NB4 (cell line): ENCODE data around the gene MCF2L.

ENCODE experiments used
- DNase-seq: peaks from one replicate; pipeline ENCODE4 v3.0.0; 2010; ENCODE audit warnings: low read depth
- H3K4me3 ChIP-seq: one replicate; pipeline ENCODE4 v1.5.1; 2011; ENCODE audit warnings: mild to moderate bottlenecking, low read depth, low read length, moderate library complexity
- CTCF ChIP-seq: IDR thresholded peaks from one replicate; pipeline ENCODE4 v1.5.1; 2012; ENCODE audit warnings: low read depth, low read length
- MAX ChIP-seq: IDR thresholded peaks from 2 replicates; pipeline ENCODE4 v1.6.1; 2011; ENCODE audit warnings: low read depth, low read length
- MYC ChIP-seq: IDR thresholded peaks from 2 replicates; pipeline ENCODE4 v1.6.1; 2011; ENCODE audit warnings: low read depth, low read length
- POLR2A ChIP-seq: IDR thresholded peaks from 2 replicates; pipeline ENCODE4 v1.6.1; 2011; ENCODE audit warnings: mild to moderate bottlenecking; ENCODE audit not compliant: insufficient read length; ENCODE audit errors: extremely low read depth

Gene MCF2L

GRCh38 chr13:113022391-113022744, 53.4 kb downstream of the MCF2L start:
- H3K4me3 ChIP-seq: no peak overlapping the region
- no peak for DNase-seq

GRCh38 chr13:113022745-113023574, 53.9 kb downstream of the MCF2L start:
- no peak for TF ChIP-seq POLR2A
- TF ChIP-seq CTCF: no peak
- TF ChIP-seq MAX: no peak
- no peak for TF ChIP-seq MYC
- DNase-seq: no peak
- H3K4me3 ChIP-seq: no peak overlapping the region

More at GRCh38 chr13:113022391-113022744, 53.4 kb downstream of the MCF2L start:
- TF ChIP-seq POLR2A: no peak
- no peak for TF ChIP-seq MAX
- no peak for TF ChIP-seq MYC

GRCh38 chr13:113023694-113024430, 54.8 kb downstream of the MCF2L start:
- no peak for TF ChIP-seq POLR2A
- no peak for TF ChIP-seq MYC
- TF ChIP-seq CTCF: no peak
- no peak for TF ChIP-seq MAX
- DNase-seq: no peak
- H3K4me3 ChIP-seq: no peak overlapping the region

GRCh38 chr13:113024466-113024865, 55.5 kb downstream of the MCF2L start:
- no peak for DNase-seq
- H3K4me3 ChIP-seq: no peak overlapping the region
- no peak for TF ChIP-seq MYC
- TF ChIP-seq POLR2A: no peak
- TF ChIP-seq MAX: no peak
- TF ChIP-seq CTCF: no peak

DNA sequence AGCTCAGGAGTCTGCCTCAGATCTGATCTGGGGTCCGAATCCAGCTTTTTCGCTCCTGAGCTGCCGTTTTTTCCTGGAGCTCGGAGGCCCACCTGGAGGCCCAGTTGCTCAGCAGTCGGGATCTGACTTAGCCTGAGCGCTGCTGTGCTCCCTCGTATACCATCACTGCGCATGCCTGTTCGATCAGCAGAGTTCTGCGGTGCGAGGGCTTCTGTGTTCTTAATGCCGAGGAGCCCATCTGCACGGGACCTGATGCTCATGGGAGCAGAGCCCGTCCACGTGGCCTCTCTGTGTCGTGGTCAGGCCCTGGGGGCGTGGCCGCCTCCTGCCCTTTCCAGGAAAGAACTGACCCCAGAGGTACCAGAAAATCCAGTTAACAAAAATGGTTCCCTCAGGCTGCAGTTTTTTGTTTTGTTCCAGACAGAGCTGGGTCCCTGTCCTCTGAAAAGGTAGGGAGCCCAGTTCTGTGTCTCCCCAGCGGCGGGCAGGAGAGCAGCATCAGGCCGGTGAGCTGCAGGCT, 57.4 kb downstream of the MCF2L start:
- no peak overlapping the region for H3K4me3 ChIP-seq
- no peak for DNase-seq
- no peak for TF ChIP-seq MAX
- no peak for TF ChIP-seq POLR2A
- TF ChIP-seq MYC: no peak
- TF ChIP-seq CTCF: no peak
